GM12865 (cell line): ENCODE data around the gene SORCS2.

Experiments
- DNase-seq: peaks from one replicate; pipeline ENCODE4 v3.0.0; 2010; ENCODE audit warnings: low read depth
- H3K4me3 ChIP-seq: 2 replicates; pipeline ENCODE4 v1.5.1; 2011; ENCODE audit warnings: mild to moderate bottlenecking, low read depth, low read length, control low read depth
- TF ChIP-seq, protein P1 (sequence below): IDR thresholded peaks from 2 replicates; pipeline ENCODE4 v1.5.1; 2011; ENCODE audit warnings: low read length, control low read depth, low read depth, inconsistent platforms; ENCODE audit not compliant: insufficient read depth; ENCODE audit errors: missing control alignments

SORCS2 gene

DNA sequence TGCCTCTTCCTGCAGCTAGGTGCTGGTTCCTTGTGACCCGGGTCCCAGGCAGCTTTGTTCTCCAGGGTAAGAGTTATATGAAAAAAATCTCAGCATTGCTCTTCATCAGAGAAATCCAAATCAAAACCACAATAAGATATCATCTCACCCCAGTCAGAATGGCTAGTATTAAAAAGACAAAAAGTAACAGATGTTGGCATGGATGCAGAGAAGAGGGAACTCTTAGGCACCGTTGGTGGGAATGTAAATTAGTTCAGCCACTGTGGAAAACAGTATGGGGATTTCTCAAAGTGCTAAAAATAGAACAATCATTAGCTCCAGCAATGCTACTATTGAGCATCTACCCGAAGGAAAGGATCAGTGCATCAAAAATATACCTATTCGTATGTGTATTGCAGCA, 61.5 kb downstream of the SORCS2 start:
- DNase-seq = no peak
- no peak overlapping the region for H3K4me3 ChIP-seq
- TF ChIP-seq, protein P1, sequence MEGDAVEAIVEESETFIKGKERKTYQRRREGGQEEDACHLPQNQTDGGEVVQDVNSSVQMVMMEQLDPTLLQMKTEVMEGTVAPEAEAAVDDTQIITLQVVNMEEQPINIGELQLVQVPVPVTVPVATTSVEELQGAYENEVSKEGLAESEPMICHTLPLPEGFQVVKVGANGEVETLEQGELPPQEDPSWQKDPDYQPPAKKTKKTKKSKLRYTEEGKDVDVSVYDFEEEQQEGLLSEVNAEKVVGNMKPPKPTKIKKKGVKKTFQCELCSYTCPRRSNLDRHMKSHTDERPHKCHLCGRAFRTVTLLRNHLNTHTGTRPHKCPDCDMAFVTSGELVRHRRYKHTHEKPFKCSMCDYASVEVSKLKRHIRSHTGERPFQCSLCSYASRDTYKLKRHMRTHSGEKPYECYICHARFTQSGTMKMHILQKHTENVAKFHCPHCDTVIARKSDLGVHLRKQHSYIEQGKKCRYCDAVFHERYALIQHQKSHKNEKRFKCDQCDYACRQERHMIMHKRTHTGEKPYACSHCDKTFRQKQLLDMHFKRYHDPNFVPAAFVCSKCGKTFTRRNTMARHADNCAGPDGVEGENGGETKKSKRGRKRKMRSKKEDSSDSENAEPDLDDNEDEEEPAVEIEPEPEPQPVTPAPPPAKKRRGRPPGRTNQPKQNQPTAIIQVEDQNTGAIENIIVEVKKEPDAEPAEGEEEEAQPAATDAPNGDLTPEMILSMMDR = no peak

- TF ChIP-seq, protein P1 = no peak
Observed at GRCh38 chr4:7254736-7255487, 62.6 kb downstream of the SORCS2 start.

GRCh38 chr4:7255488-7255881, 63.1 kb downstream of the SORCS2 start:
- TF ChIP-seq, protein P1 = no peak
- no peak overlapping the region for H3K4me3 ChIP-seq
- DNase-seq = no peak

More at GRCh38 chr4:7254736-7255487, 62.6 kb downstream of the SORCS2 start:
- no peak overlapping the region for H3K4me3 ChIP-seq
- DNase-seq = peak; percentile 83

- DNase-seq = no peak
- no peak overlapping the region for H3K4me3 ChIP-seq
- TF ChIP-seq, protein P1 = no peak
Observed at GRCh38 chr4:7255996-7256395, 63.7 kb downstream of the SORCS2 start.

GRCh38 chr4:7256984-7257810, 64.9 kb downstream of the SORCS2 start:
- H3K4me3 ChIP-seq = no peak overlapping the region
- TF ChIP-seq, protein P1 = no peak
- no peak for DNase-seq

GRCh38 chr4:7259039-7259438, 66.7 kb downstream of the SORCS2 start:
- TF ChIP-seq, protein P1 = no peak
- H3K4me3 ChIP-seq = no peak overlapping the region

More at GRCh38 chr4:7259039-7259438, 66.7 kb downstream of the SORCS2 start:
- DNase-seq = no peak
